ENCODE measurements around the gene IRF4. TPM values are rescaled to one million over a fixed set of nuclear protein-coding genes. Genes with fewer than 3 reads are reported as not detected.

The IRF4 gene
- total RNA-seq, 2 experiments from 2014 or later, result 409 to 439 TPM

GRCh38 chr6:412146-412886, 20.8 kb downstream of the IRF4 start:
- H3K36me3 Mint-ChIP-seq (ENCODE audit: low read depth), result peaks cover 72% of the 10 kb centered on the region
- ChIA-PET POLR2A (interaction anchor here (1.0 to 34.4 kb wide), 12 partner anchors 4 to 222 kb away, joined by 3 to 888 read pairs (median 8); partner anchors contain the start of genes DUSP22 and IRF4), CTCF (interaction anchor here (0.8 to 2.0 kb wide), 7 partner anchors 8 to 166 kb away, joined by 3 to 9 read pairs (median 5); no protein-coding TSS in a partner anchor)
- no peaks in the 10 kb centered on the region for H3K27me3 Mint-ChIP-seq
- H3K9me3 Mint-ChIP-seq, result peaks cover 24% of the 10 kb centered on the region
- TF ChIP-seq CTCF (IDR thresholded peaks at IDR 0.05), result no peak
- H3K27ac Mint-ChIP-seq, result peak overlapping the region; percentile 14
- intact Hi-C loops (cut with micrococcal nuclease), result no loop called here
- peaks cover 41% of the 10 kb centered on the region for H3K4me1 Mint-ChIP-seq (ENCODE audit: low read depth)
- ATAC-seq (no peak), DNase-seq (no peak)
- H3K4me3 Mint-ChIP-seq, result no peak overlapping the region

GRCh38 chr6:414447-414846, 22.9 kb downstream of the IRF4 start:
- no peak overlapping the region for H3K4me3 Mint-ChIP-seq
- ChIA-PET POLR2A (interaction anchor here (1.2 to 34.4 kb wide), 6 partner anchors 1 to 88 kb away, joined by 3 to 888 read pairs (median 742); partner anchors contain the start of gene IRF4), CTCF (interaction anchor here (0.7 kb wide), 1 partner anchor 75 kb away, joined by 3 read pairs; no protein-coding TSS in a partner anchor)
- H3K27me3 Mint-ChIP-seq, result no peaks in the 10 kb centered on the region
- H3K9me3 Mint-ChIP-seq, result peaks cover 24% of the 10 kb centered on the region
- no peak for TF ChIP-seq CTCF (IDR thresholded peaks at IDR 0.05)
- no peak for DNase-seq
- H3K4me1 Mint-ChIP-seq (ENCODE audit: low read depth), result peaks cover 26% of the 10 kb centered on the region
- H3K36me3 Mint-ChIP-seq (ENCODE audit: low read depth), result peaks cover 53% of the 10 kb centered on the region
- intact Hi-C loops (cut with micrococcal nuclease), result no loop called here
- H3K27ac Mint-ChIP-seq, result peak overlapping the region; percentile 48
- ATAC-seq, result peak; percentile 57

GRCh38 chr6:415087-415486, 23.5 kb downstream of the IRF4 start:
- no peak for DNase-seq
- Mint-ChIP-seq H3K4me1 (ENCODE audit: low read depth) (peaks cover 26% of the 10 kb centered on the region), H3K27me3 (no peaks in the 10 kb centered on the region), H3K36me3 (ENCODE audit: low read depth) (peaks cover 47% of the 10 kb centered on the region), H3K27ac (no peak overlapping the region), H3K9me3 (peaks cover 24% of the 10 kb centered on the region), H3K4me3 (no peak overlapping the region)
- POLR2A ChIA-PET, result interaction anchor here (1.2 to 34.4 kb wide), 4 partner anchors 1 to 71 kb away, joined by 4 to 888 read pairs (median 870); partner anchors contain the start of gene IRF4
- CTCF ChIA-PET, result no interaction called here
- TF ChIP-seq CTCF (IDR thresholded peaks at IDR 0.05), result no peak
- no peak for ATAC-seq
- intact Hi-C loops (cut with micrococcal nuclease), result no loop called here

GRCh38 chr6:421211-421610, 29.7 kb downstream of the IRF4 start:
- no peak overlapping the region for H3K27ac Mint-ChIP-seq
- H3K4me1 Mint-ChIP-seq (ENCODE audit: low read depth), result peaks cover 25% of the 10 kb centered on the region
- intact Hi-C loops (cut with micrococcal nuclease), result no loop called here
- no peak for ATAC-seq
- H3K36me3 Mint-ChIP-seq (ENCODE audit: low read depth), result peaks cover 4% of the 10 kb centered on the region
- DNase-seq, result no peak
- ChIA-PET CTCF (no interaction called here), POLR2A (interaction anchor here (1.6 to 34.4 kb wide), 4 partner anchors 11 to 25 kb away, joined by 3 to 888 read pairs (median 5); partner anchors contain the start of gene IRF4)
- H3K9me3 Mint-ChIP-seq, result peaks cover 10% of the 10 kb centered on the region
- no peaks in the 10 kb centered on the region for H3K27me3 Mint-ChIP-seq
- H3K4me3 Mint-ChIP-seq, result no peak overlapping the region
- no peak for TF ChIP-seq CTCF (IDR thresholded peaks at IDR 0.05)
